ENCODE results near the gene SEC62.

GRCh38 chr3:169996063-169996462, 29.5 kb downstream of the SEC62 start:
- TF ChIP-seq CTCF (IDR thresholded peaks at IDR 0.05) (no peak), POLR2A (IDR thresholded peaks at IDR 0.05) (no peak)
